Activated naive CD8-positive, alpha-beta T cell (primary cell): ENCODE measurements around the gene PRLR.

Source experiments
- H3K27ac Mint-ChIP-seq: one replicate; pipeline ENCODE4 v1.8.0; 2021; ENCODE audit warnings: mixed read lengths
- H3K27me3 Mint-ChIP-seq: one replicate; pipeline ENCODE4 v1.8.0; 2021; ENCODE audit warnings: mixed read lengths
- H3K36me3 Mint-ChIP-seq: one replicate; pipeline ENCODE4 v1.8.0; 2021; ENCODE audit warnings: mixed read lengths
- H3K4me1 Mint-ChIP-seq: one replicate; pipeline ENCODE4 v1.8.0; 2021; ENCODE audit warnings: low read depth, mixed read lengths
- H3K4me3 Mint-ChIP-seq: one replicate; pipeline ENCODE4 v1.8.0; 2021; ENCODE audit warnings: mild to moderate bottlenecking, mixed read lengths
- H3K9me3 Mint-ChIP-seq: one replicate; pipeline ENCODE4 v1.8.0; 2021; ENCODE audit warnings: low read depth, mixed read lengths

Gene PRLR

DNA sequence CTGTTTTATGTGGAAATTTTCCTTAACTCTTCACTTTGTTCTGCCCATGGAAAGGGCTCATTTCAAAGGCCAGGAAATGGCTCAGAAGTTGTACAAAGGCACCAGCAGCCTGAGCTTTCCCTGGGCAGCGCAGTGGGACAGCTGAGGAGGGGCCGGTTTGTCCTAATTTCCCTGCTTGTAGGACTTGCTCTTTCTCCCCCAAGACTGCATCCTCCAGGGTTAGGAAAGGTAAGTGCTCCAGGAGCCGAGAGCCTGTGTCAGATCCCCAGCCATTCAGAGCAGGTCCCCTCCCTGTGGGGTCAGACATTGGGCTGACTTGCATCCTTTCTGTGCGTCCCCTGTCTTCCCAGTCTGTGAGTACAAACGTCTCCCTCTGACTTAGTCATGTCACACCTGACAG lies 226.1 kb downstream of the PRLR start:
- H3K27me3 Mint-ChIP-seq = peaks cover 22% of the 10 kb centered on the region
- H3K9me3 Mint-ChIP-seq = no peaks in the 10 kb centered on the region
- no peaks in the 10 kb centered on the region for H3K4me1 Mint-ChIP-seq
- no peaks in the 10 kb centered on the region for H3K36me3 Mint-ChIP-seq
- no peak overlapping the region for H3K27ac Mint-ChIP-seq
- H3K4me3 Mint-ChIP-seq = no peak overlapping the region

DNA sequence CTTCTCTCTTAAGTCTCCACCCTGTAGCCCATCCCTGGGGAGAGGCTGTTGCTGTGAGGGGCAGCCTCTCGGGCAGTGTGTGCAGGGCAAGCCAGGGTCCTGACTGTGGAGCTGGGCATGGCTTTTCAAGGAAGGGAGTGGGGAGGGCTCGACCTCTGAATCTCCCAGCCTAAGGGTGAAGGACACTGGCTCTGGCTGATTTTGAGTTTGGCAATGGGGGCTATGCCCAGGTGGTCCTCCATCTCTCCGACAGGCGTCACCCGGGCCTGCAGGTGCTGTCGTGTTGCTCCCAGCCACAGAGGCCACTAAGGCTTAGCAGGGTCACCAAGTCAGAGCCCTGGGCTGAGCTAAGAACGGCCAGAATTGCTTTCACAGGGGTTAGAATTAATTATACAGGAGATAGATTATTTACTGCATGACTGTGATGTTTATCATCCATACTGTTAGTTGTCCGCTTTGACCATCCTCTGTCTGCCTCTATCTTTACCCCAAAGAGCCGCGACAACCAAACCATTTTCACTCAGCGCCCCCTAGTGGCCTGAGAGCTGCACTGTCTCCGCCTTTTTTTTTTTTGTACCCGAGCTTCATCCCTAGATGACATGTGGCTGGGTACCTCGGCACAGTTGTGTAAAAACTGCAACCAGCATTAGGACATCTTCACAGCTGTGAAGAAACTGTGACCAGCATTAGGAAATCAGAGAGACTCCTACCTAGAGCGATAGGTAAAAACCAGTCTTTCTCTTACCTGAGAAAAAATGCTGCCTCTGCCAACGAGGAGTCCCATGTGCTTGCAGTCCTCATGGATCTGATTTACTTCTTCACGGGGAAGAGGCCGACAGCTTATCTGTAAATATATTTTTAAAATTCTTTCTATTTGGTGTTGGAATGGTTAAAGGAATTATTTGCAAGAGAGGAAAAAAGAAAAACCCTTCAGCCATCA lies 227.0 kb downstream of the PRLR start:
- H3K4me1 Mint-ChIP-seq = no peaks in the 10 kb centered on the region
- no peak overlapping the region for H3K4me3 Mint-ChIP-seq
- peaks cover 20% of the 10 kb centered on the region for H3K27me3 Mint-ChIP-seq
- H3K9me3 Mint-ChIP-seq = no peaks in the 10 kb centered on the region
- H3K36me3 Mint-ChIP-seq = no peaks in the 10 kb centered on the region
- no peak overlapping the region for H3K27ac Mint-ChIP-seq

DNA sequence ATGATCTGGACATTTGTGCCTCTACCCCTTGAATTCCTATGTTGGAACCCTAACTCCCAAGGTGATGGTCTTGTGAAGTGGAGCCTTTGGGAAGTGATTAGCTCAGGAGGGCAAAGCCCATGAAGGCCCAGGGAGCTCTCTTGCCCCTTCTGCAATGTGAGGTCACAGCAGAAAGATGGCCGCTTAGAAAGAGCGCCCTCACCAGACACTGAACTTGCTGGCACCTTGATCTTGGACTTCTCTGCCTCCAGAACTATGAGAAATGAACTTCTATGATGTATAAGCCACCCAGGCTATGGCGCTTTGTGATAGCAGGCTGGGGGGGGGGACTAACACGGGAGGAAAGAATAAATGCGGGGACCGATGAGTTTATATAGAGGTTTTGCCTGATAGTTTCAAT lies 227.8 kb downstream of the PRLR start:
- H3K4me1 Mint-ChIP-seq = no peaks in the 10 kb centered on the region
- no peak overlapping the region for H3K4me3 Mint-ChIP-seq
- H3K9me3 Mint-ChIP-seq = no peaks in the 10 kb centered on the region
- peaks cover 14% of the 10 kb centered on the region for H3K27me3 Mint-ChIP-seq
- no peak overlapping the region for H3K27ac Mint-ChIP-seq
- H3K36me3 Mint-ChIP-seq = no peaks in the 10 kb centered on the region

DNA sequence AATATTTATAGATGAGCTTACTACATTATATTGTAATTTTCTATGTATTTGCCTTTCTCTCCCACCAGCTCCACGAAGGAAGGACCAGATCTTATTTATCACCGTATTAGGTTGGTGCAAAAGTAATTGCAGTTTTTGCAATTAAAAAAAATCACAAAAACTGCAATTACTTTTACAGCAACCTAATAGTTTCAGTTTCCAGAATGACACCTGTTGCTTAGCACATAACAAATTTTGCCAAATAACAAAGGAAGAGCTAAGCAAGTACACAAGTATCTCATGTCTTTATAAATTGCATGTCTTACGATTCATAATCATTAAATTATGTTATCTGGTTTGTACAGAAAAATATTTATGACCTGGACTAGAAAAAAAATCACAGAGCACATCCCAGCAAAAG lies 228.4 kb downstream of the PRLR start:
- H3K27ac Mint-ChIP-seq = no peak overlapping the region
- peaks cover 11% of the 10 kb centered on the region for H3K27me3 Mint-ChIP-seq
- no peaks in the 10 kb centered on the region for H3K9me3 Mint-ChIP-seq
- no peaks in the 10 kb centered on the region for H3K4me1 Mint-ChIP-seq
- H3K36me3 Mint-ChIP-seq = no peaks in the 10 kb centered on the region
- H3K4me3 Mint-ChIP-seq = no peak overlapping the region
